ENCODE results near the gene FOLR2.
A peak's percentile ranks its signal among the peaks of the same experiment; 100 is the strongest.

Gene FOLR2

GRCh38 chr11:72236774-72237111, 20.1 kb downstream of the FOLR2 start:
- TF ChIP-seq EZH2phosphoT487 (conservative IDR thresholded peaks at IDR 0.05; ENCODE audit: low read length) = no peak
- TF ChIP-seq, protein P1, sequence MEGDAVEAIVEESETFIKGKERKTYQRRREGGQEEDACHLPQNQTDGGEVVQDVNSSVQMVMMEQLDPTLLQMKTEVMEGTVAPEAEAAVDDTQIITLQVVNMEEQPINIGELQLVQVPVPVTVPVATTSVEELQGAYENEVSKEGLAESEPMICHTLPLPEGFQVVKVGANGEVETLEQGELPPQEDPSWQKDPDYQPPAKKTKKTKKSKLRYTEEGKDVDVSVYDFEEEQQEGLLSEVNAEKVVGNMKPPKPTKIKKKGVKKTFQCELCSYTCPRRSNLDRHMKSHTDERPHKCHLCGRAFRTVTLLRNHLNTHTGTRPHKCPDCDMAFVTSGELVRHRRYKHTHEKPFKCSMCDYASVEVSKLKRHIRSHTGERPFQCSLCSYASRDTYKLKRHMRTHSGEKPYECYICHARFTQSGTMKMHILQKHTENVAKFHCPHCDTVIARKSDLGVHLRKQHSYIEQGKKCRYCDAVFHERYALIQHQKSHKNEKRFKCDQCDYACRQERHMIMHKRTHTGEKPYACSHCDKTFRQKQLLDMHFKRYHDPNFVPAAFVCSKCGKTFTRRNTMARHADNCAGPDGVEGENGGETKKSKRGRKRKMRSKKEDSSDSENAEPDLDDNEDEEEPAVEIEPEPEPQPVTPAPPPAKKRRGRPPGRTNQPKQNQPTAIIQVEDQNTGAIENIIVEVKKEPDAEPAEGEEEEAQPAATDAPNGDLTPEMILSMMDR (IDR thresholded peaks at IDR 0.05; ENCODE audit: insufficient read depth, low read length, poor library complexity, severe bottlenecking) = no peak
- no peak overlapping the region for H3K27ac ChIP-seq (ENCODE audit: low read depth, low read length)
- H3K79me2 ChIP-seq (ENCODE audit: insufficient read depth, low read length) = no peaks in the 10 kb centered on the region
- H3K4me3 ChIP-seq (ENCODE audit: insufficient read depth, low read length, poor library complexity, severe bottlenecking) = no peak overlapping the region
- H3K9me2 ChIP-seq (replicated peaks; ENCODE audit: insufficient read depth, low read length) = no peaks in the 10 kb centered on the region
- H3K4me2 ChIP-seq (ENCODE audit: low read depth, low read length, poor library complexity, severe bottlenecking) = no peak overlapping the region
- H3F3A ChIP-seq (ENCODE audit: insufficient read depth) = peaks cover 6% of the 10 kb centered on the region
- H3K9ac ChIP-seq (ENCODE audit: low read length) = no peak overlapping the region
- no peak overlapping the region for H2AFZ ChIP-seq (ENCODE audit: low read depth, low read length, severe bottlenecking)
- no peaks in the 10 kb centered on the region for H3K27me3 ChIP-seq (ENCODE audit: low read length)
- H4K20me1 ChIP-seq (ENCODE audit: low read depth, low read length) = no peaks in the 10 kb centered on the region
- H3K9me3 ChIP-seq (ENCODE audit: insufficient read depth, low read length) = no peaks in the 10 kb centered on the region
- peaks cover 4% of the 10 kb centered on the region; the same call in 1 of the 2 replicates for H3K36me3 ChIP-seq (ENCODE audit: low read length)

- H3K79me2 ChIP-seq (ENCODE audit: insufficient read depth, low read length) = no peaks in the 10 kb centered on the region
- H3K27me3 ChIP-seq (ENCODE audit: low read length) = no peaks in the 10 kb centered on the region
- H3K9ac ChIP-seq (ENCODE audit: low read length) = no peak overlapping the region
- no peak overlapping the region for H3K4me3 ChIP-seq (ENCODE audit: insufficient read depth, low read length, poor library complexity, severe bottlenecking)
- H3K4me2 ChIP-seq (ENCODE audit: low read depth, low read length, poor library complexity, severe bottlenecking) = no peak overlapping the region
- no peaks in the 10 kb centered on the region for H3K9me3 ChIP-seq (ENCODE audit: insufficient read depth, low read length)
- H4K20me1 ChIP-seq (ENCODE audit: low read depth, low read length) = no peaks in the 10 kb centered on the region
- H3K36me3 ChIP-seq (ENCODE audit: low read length) = peaks cover 4% of the 10 kb centered on the region; the same call in 1 of the 2 replicates
- no peak overlapping the region for H3K27ac ChIP-seq (ENCODE audit: low read depth, low read length)
- no peak for TF ChIP-seq EZH2phosphoT487 (conservative IDR thresholded peaks at IDR 0.05; ENCODE audit: low read length)
- TF ChIP-seq, protein P1 (IDR thresholded peaks at IDR 0.05; ENCODE audit: insufficient read depth, low read length, poor library complexity, severe bottlenecking) = no peak
- no peak overlapping the region for H2AFZ ChIP-seq (ENCODE audit: low read depth, low read length, severe bottlenecking)
- H3F3A ChIP-seq (ENCODE audit: insufficient read depth) = peaks cover 6% of the 10 kb centered on the region
- no peaks in the 10 kb centered on the region for H3K9me2 ChIP-seq (replicated peaks; ENCODE audit: insufficient read depth, low read length)
These were observed 20.7 kb downstream of the FOLR2 start for GRCh38 chr11:72237112-72237931.

GRCh38 chr11:72238040-72238450, 21.5 kb downstream of the FOLR2 start:
- TF ChIP-seq, protein P1 (IDR thresholded peaks at IDR 0.05; ENCODE audit: insufficient read depth, low read length, poor library complexity, severe bottlenecking) = peak; percentile 84
- TF ChIP-seq EZH2phosphoT487 (conservative IDR thresholded peaks at IDR 0.05; ENCODE audit: low read length) = no peak
- H3F3A ChIP-seq (ENCODE audit: insufficient read depth) = peaks cover 6% of the 10 kb centered on the region
- peaks cover 4% of the 10 kb centered on the region; the same call in 1 of the 2 replicates for H3K36me3 ChIP-seq (ENCODE audit: low read length)
- H3K9ac ChIP-seq (ENCODE audit: low read length) = no peak overlapping the region
- H2AFZ ChIP-seq (ENCODE audit: low read depth, low read length, severe bottlenecking) = no peak overlapping the region
- no peaks in the 10 kb centered on the region for H3K9me2 ChIP-seq (replicated peaks; ENCODE audit: insufficient read depth, low read length)
- H3K79me2 ChIP-seq (ENCODE audit: insufficient read depth, low read length) = no peaks in the 10 kb centered on the region
- no peak overlapping the region for H3K4me2 ChIP-seq (ENCODE audit: low read depth, low read length, poor library complexity, severe bottlenecking)
- no peak overlapping the region for H3K27ac ChIP-seq (ENCODE audit: low read depth, low read length)
- no peaks in the 10 kb centered on the region for H4K20me1 ChIP-seq (ENCODE audit: low read depth, low read length)
- no peak overlapping the region for H3K4me3 ChIP-seq (ENCODE audit: insufficient read depth, low read length, poor library complexity, severe bottlenecking)
- no peaks in the 10 kb centered on the region for H3K9me3 ChIP-seq (ENCODE audit: insufficient read depth, low read length)
- no peaks in the 10 kb centered on the region for H3K27me3 ChIP-seq (ENCODE audit: low read length)
